Breast epithelium (tissue), 3 donors: ENCODE results near the gene RANBP1.

ENCODE experiments used
- POLR2AphosphoS5 ChIP-seq, 3 donors: sonication (generic); formaldehyde crosslinking; IDR thresholded peaks; one replicate each; pipeline ENCODE4 v1.6.1; 2017; ENCODE audit warnings: antibody characterized with exemption in 3 of 3
- TF ChIP-seq, protein P1 (sequence below), 3 donors: fragments of 450-650 bp; IDR thresholded peaks; one replicate each; pipeline ENCODE4 v1.5.1; 2016 to 2017; ENCODE audit warnings: antibody characterized with exemption in 3 of 3, mild to moderate bottlenecking in 3 of 3, moderate library complexity in 3 of 3

DNA sequence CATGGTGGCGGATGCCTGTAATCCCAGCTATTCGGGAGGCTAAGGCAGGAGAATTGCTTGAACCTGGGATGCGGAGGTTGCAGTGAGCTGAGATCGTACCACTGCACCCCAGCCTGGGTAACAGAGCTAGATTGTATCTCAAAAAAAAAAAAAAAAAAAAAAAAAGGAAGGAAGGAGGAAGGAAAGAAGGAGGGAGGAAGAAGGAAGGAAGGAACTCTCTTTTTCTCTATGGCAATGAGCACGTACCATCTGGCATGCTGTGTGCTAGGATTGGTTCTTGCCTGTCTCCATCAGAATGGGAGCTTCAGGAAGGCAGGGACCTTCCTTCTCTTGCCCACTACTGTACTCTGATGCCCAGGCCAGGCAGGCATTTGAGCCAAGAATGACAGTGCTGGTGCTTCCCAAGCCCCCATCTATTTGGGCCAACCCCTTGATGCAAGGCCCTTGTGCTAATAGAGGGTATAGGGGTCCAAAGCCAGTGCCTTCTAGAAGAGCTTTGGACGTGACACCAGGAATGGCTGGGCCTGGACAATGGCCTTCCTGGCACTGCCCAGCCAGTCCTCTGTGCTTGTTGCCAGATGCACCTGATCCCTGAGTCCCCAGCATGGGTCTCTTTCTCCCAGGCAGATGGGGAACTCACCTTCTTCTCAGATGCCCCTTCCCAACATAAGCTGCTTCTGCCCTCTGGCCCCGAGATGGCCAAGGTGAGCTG is 46.4 kb upstream of the RANBP1 start:
- TF ChIP-seq, protein P1, sequence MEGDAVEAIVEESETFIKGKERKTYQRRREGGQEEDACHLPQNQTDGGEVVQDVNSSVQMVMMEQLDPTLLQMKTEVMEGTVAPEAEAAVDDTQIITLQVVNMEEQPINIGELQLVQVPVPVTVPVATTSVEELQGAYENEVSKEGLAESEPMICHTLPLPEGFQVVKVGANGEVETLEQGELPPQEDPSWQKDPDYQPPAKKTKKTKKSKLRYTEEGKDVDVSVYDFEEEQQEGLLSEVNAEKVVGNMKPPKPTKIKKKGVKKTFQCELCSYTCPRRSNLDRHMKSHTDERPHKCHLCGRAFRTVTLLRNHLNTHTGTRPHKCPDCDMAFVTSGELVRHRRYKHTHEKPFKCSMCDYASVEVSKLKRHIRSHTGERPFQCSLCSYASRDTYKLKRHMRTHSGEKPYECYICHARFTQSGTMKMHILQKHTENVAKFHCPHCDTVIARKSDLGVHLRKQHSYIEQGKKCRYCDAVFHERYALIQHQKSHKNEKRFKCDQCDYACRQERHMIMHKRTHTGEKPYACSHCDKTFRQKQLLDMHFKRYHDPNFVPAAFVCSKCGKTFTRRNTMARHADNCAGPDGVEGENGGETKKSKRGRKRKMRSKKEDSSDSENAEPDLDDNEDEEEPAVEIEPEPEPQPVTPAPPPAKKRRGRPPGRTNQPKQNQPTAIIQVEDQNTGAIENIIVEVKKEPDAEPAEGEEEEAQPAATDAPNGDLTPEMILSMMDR (IDR thresholded peaks at IDR 0.05) = no peak
- TF ChIP-seq POLR2AphosphoS5 (IDR thresholded peaks at IDR 0.05) = no peak
